ENCODE data around the gene AVPI1.
"Not testable (repeated sequence)": the region's sequence is repeated elsewhere in the genome, so short reads cannot be mapped to it uniquely, and the experiment has no call there.

AVPI1 gene

GRCh38 chr10:97711640-97712572, 24.9 kb upstream of the AVPI1 start:
- no peak for DNase-seq

DNA sequence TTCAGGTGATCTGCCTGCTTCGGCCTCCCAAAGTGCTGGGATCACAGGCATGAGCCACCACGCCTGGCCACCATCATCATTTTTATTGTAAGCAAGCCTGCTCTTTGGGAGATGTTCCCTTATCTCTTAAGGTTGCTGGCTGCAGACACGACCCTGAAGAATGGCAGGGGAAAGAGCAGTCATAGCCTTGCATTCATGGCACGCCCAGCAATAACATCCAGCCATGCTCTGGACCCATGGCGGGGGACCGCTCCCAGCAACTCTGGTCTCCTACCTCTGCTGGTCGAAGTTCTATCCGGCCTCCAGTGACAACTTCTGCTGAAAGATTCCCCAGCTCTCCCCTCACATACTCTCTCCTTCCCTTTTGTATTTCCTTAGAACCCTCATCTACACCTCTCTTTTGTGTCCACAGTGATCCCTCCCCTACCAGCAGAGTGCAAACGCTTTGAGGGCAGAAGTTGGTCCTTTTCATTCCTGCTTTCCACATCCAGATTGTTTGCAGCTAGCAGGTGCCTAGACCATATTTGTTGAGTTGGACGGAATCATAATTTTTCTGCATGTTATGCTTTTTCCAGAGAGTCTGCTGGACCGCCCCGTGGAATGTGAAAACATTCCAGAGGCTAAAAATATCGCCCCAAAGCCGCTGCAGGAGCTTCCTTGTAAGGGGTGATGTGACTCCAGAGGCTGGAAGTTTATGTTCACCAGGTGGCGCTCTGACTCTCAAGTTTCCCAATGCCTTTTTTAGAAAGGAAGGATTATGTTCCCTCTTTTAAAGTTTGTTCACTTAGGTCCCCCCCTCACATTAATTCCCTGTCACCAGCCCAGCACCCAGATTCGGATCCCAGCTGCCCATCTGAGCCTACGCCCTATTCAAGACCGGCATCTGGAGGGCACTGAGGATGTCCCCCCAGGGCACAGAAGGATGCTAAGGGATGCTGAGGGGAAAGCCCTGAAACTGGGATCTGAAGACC, 22.2 kb upstream of the AVPI1 start:
- peak; percentile 16 to 39 for DNase-seq

GRCh38 chr10:97708167-97708566, 21.1 kb upstream of the AVPI1 start:
- no peak for DNase-seq

DNA sequence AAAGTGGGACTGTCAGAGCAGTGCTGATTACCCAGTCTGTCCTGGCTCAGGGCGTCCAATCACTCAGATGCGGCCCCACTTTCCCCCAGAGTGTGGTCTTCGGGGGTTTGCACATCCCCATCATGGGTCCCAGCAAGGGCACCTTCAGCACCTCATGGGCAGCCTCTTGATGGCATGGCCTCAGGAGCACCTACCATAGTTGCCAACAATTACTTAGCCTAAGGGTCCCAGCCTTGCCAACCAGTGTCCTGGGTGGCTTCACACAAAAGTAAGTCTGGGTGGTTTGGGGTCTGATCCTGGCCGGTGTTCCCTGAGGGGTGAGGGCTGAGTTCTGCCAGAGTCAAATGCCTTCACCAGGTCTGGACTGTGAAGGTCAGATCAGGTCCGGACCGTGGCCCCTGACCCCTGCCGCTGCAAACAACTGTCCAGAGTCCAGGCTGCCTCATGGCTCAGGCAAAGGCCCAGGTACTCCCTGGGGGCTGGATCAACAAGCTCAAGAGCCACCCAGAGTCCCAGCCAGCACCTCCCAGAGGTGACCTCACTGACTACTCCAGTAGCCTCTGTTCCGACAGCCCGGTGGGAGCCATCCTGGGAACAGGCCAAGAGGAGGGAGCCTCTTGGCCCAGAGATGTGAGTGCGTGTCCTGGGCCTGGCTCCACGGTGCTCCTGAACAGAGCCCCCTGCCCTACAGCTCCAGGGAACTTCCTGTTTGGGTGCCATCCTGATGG, 20.3 kb upstream of the AVPI1 start:
- no peak for DNase-seq

- no peak for DNase-seq
These were observed 18.1 kb upstream of the AVPI1 start for GRCh38 chr10:97705006-97705670.

DNA sequence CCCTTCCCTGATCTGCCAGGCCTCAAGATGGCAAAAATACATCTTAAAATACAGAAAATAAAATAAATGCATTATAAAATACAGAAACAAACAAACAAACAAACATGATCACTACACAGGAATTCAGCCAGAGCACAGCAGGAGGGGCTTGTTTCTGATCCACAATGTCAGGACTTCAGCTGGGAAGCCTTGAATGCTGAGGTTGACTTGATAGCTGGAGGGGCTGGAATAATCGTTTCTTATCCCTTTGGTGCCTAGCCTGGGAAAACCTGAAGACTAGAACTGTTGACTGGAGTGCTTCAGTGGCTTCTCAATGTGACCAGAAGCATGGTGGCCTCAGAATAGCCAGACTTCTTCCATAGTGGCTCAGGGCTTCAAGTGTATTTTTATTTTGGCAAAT, 17.3 kb upstream of the AVPI1 start:
- no peak for DNase-seq

DNA sequence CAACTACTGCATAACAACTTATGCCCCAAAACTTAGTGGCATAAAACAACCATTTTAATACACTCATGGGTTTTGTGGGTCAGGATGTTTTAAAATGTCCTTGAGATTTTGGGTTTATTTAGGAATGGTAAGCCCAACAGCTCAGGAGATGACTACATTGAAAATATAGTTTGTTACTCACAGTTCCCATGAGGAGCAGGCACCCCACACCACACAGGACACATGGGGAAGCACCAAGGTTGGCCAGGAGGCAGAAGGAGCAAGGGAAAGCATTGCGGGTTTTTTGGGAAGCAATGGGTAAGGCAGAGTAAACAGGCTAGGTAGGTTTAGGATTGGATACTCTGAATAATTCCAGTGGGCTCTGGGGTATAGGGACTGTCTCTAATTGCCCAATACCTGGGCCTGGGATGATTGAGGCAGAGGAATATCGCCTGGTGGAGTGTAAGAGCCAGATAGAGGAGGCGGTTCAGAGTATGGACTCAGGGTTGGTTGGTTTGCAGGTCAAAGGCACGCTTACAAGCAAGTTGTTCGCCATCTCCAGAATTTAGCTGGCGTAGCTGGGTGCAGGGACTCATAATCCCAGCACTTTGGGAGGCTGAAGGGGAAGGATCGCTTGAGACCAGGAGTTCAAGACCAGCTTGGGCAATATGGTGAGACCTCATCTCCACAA, 16.5 kb upstream of the AVPI1 start:
- DNase-seq, result no peak

- DNase-seq, result peak; percentile 10 to 23
These were observed 14.5 kb upstream of the AVPI1 start for GRCh38 chr10:97701438-97702069.

- DNase-seq, result not testable (repeated sequence)
These were observed 11.1 kb upstream of the AVPI1 start for GRCh38 chr10:97698072-97698655.

DNA sequence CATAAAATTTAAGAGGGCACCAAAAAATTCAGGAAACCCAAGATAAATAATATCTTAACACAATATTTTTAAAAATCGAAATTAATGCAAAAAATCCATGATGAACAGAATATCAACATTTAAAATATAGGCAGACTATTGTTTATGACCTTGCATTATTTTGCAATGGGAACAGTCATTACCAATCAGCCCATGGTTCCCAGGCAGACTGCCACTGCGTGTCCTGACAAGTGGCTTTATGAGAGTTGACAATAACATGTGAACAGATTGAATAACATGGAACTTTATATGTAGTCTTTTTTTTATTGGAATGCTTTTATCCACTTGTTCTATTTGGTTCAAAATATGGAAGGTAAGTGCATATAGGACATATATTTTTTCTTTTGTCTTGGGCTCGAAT, 3.1 kb upstream of the AVPI1 start:
- no peak for DNase-seq

GRCh38 chr10:97689559-97690020, 2.5 kb upstream of the AVPI1 start:
- DNase-seq, result no peak

- DNase-seq, result no peak
These were observed 1.0 kb upstream of the AVPI1 start for GRCh38 chr10:97687785-97688781.

GRCh38 chr10:97686301-97686961, 610 bp downstream of the AVPI1 start:
- DNase-seq, result no peak

- no peak for DNase-seq
These were observed 1.6 kb downstream of the AVPI1 start for GRCh38 chr10:97685395-97685958.

- DNase-seq, result no peak
These were observed 2.1 kb downstream of the AVPI1 start for GRCh38 chr10:97684866-97685394.

- DNase-seq, result not testable (repeated sequence)
These were observed 2.7 kb downstream of the AVPI1 start for GRCh38 chr10:97684368-97684713.

DNA sequence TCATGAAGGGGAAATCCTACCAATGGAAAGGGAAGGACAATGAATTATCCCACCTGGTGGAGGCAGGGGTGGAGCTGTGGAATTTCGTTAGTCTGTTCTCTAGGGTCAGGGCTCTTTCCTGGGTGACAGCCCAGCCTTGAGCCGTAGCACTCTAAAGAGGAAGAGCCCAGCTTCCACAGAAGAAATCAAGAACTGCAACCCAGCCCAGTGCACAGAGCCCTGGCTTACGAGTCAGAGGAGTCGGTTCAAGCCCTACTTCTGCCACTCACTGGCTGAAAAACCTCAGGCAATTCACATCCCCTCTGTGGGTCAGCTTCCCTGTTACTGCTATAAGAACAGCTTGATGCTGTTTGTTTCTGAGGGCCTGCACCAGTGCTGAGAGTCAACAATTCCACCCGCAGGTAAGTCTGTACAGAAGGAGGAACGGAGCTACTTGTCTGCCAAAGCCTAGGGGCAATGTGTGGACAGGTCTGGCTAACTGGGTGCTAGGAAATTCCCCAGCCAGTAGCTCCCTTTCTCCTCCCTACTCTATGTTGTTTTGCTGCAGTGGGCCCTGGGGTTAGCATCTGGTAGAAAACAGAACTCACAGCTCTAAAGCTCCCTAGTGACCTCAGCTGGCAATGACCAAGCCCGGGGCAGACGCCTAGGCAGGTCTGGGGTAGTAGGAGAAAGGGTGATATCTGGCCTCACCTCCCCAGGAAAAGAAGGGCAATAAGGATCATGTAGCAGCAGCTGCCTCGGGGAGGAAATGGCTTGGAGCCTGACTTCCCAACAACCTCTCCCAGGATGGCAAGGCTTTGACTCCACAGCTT, 3.3 kb downstream of the AVPI1 start:
- DNase-seq, result no peak

All from stimulated activated CD4-positive, alpha-beta T cell treated with anti-CD3 and anti-CD28 coated beads, Interleukin-4, amount 100 ng/mL, for 4 hours (primary cell).